ENCODE measurements around the gene PIP5KL1. TPM values are rescaled to one million over a fixed set of nuclear protein-coding genes. Genes with fewer than 3 reads are reported as not detected.

Gene PIP5KL1
- total RNA-seq, 1 experiment from 2014 or later = 3.9 TPM

- Histone ChIP-seq H3K27me3 (replicated peaks; ENCODE audit: insufficient read depth, low read depth, low read length, poor library complexity) (no peaks in the 10 kb centered on the region), H3K4me3 (ENCODE audit: low read depth, low read length, poor library complexity, severe bottlenecking) (no peak overlapping the region), H3K4me1 (ENCODE audit: insufficient read depth, low read length, poor library complexity, severe bottlenecking) (peaks cover 9% of the 10 kb centered on the region), H3K36me3 (ENCODE audit: insufficient read depth, low read length, poor library complexity, severe bottlenecking) (peaks cover 47% of the 10 kb centered on the region), H3K27ac (ENCODE audit: low read depth, low read length, poor library complexity, severe bottlenecking) (peak overlapping the region; percentile 59), H3K9me3 (ENCODE audit: low read depth, low read length, poor library complexity, severe bottlenecking) (peaks cover 15% of the 10 kb centered on the region)
- peak; percentile 82 for DNase-seq (ENCODE audit: low spot score)
- no TSS peak for BruUV-seq (replicated peaks)
- POLR2A ChIA-PET (ENCODE audit: low non-redundant PET) = interaction anchor here (0.6 kb wide), 1 partner anchor 170 kb away, joined by 10 read pairs; no protein-coding TSS in a partner anchor
- no peak for TF ChIP-seq EZH2 (IDR thresholded peaks at IDR 0.05; ENCODE audit: borderline replicate concordance, low read depth, low read length, poor library complexity, severe bottlenecking)
- no peak for TF ChIP-seq CTCF (conservative IDR thresholded peaks at IDR 0.05; ENCODE audit: low read depth, low read length)
- CTCF ChIA-PET = interaction anchor here (0.6 kb wide), 2 partner anchors 27 to 524 kb away, joined by 7 to 9 read pairs; partner anchors contain the start of gene CERCAM
- intact Hi-C loops (cut with micrococcal nuclease; ENCODE audit: unreplicated experiment) = no loop called here
Measured at GRCh38 chr9:127897193-127897692, 33.3 kb downstream of the PIP5KL1 start.

GRCh38 chr9:127896395-127897192 is 34.0 kb downstream of the PIP5KL1 start:
- CTCF ChIA-PET = interaction anchor here (0.6 kb wide), 1 partner anchor 524 kb away, joined by 9 read pairs; the partner anchor contains the start of gene CERCAM
- no peak for DNase-seq (ENCODE audit: low spot score)
- H3K9me3 ChIP-seq (ENCODE audit: low read depth, low read length, poor library complexity, severe bottlenecking) = peaks cover 15% of the 10 kb centered on the region
- H3K27ac ChIP-seq (ENCODE audit: low read depth, low read length, poor library complexity, severe bottlenecking) = peak overlapping the region; percentile 59
- POLR2A ChIA-PET (ENCODE audit: low non-redundant PET) = no interaction called here
- H3K27me3 ChIP-seq (replicated peaks; ENCODE audit: insufficient read depth, low read depth, low read length, poor library complexity) = no peaks in the 10 kb centered on the region
- TF ChIP-seq CTCF (conservative IDR thresholded peaks at IDR 0.05; ENCODE audit: low read depth, low read length) (no peak), EZH2 (IDR thresholded peaks at IDR 0.05; ENCODE audit: borderline replicate concordance, low read depth, low read length, poor library complexity, severe bottlenecking) (no peak)
- BruUV-seq (replicated peaks) = no TSS peak
- H3K36me3 ChIP-seq (ENCODE audit: insufficient read depth, low read length, poor library complexity, severe bottlenecking) = peaks cover 50% of the 10 kb centered on the region
- no peak overlapping the region for H3K4me3 ChIP-seq (ENCODE audit: low read depth, low read length, poor library complexity, severe bottlenecking)
- intact Hi-C loops (cut with micrococcal nuclease; ENCODE audit: unreplicated experiment) = no loop called here
- H3K4me1 ChIP-seq (ENCODE audit: insufficient read depth, low read length, poor library complexity, severe bottlenecking) = peaks cover 9% of the 10 kb centered on the region

- Histone ChIP-seq H3K9me3 (ENCODE audit: low read depth, low read length, poor library complexity, severe bottlenecking) (peaks cover 15% of the 10 kb centered on the region), H3K4me3 (ENCODE audit: low read depth, low read length, poor library complexity, severe bottlenecking) (no peak overlapping the region), H3K36me3 (ENCODE audit: insufficient read depth, low read length, poor library complexity, severe bottlenecking) (peaks cover 52% of the 10 kb centered on the region), H3K27me3 (replicated peaks; ENCODE audit: insufficient read depth, low read depth, low read length, poor library complexity) (no peaks in the 10 kb centered on the region), H3K4me1 (ENCODE audit: insufficient read depth, low read length, poor library complexity, severe bottlenecking) (peaks cover 9% of the 10 kb centered on the region), H3K27ac (ENCODE audit: low read depth, low read length, poor library complexity, severe bottlenecking) (no peak overlapping the region)
- TF ChIP-seq CTCF (conservative IDR thresholded peaks at IDR 0.05; ENCODE audit: low read depth, low read length) (no peak), EZH2 (IDR thresholded peaks at IDR 0.05; ENCODE audit: borderline replicate concordance, low read depth, low read length, poor library complexity, severe bottlenecking) (no peak)
- ChIA-PET POLR2A (ENCODE audit: low non-redundant PET) (no interaction called here), CTCF (no interaction called here)
- no TSS peak for BruUV-seq (replicated peaks)
- intact Hi-C loops (cut with micrococcal nuclease; ENCODE audit: unreplicated experiment) = no loop called here
- no peak for DNase-seq (ENCODE audit: low spot score)
Measured at GRCh38 chr9:127895811-127896210, 34.8 kb downstream of the PIP5KL1 start.

Data from A673 (cell line).